Measurements from ENCODE around the gene CEP164. TPM values are rescaled to one million over a fixed set of nuclear protein-coding genes. Genes with fewer than 3 reads are reported as not detected.

Gene CEP164
- total RNA-seq, 6 experiments from 2014 or later: 29.0 to 35.6 (median 33.0) TPM

GRCh38 chr11:117366248-117366647 is 38.6 kb downstream of the CEP164 start:
- TF ChIP-seq, protein P1, sequence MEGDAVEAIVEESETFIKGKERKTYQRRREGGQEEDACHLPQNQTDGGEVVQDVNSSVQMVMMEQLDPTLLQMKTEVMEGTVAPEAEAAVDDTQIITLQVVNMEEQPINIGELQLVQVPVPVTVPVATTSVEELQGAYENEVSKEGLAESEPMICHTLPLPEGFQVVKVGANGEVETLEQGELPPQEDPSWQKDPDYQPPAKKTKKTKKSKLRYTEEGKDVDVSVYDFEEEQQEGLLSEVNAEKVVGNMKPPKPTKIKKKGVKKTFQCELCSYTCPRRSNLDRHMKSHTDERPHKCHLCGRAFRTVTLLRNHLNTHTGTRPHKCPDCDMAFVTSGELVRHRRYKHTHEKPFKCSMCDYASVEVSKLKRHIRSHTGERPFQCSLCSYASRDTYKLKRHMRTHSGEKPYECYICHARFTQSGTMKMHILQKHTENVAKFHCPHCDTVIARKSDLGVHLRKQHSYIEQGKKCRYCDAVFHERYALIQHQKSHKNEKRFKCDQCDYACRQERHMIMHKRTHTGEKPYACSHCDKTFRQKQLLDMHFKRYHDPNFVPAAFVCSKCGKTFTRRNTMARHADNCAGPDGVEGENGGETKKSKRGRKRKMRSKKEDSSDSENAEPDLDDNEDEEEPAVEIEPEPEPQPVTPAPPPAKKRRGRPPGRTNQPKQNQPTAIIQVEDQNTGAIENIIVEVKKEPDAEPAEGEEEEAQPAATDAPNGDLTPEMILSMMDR (IDR thresholded peaks at IDR 0.05): no peak
- H3K9me3 Mint-ChIP-seq: no peaks in the 10 kb centered on the region
- DNase-seq: no peak
- H3K27ac Mint-ChIP-seq: no peak overlapping the region
- H3K36me3 Mint-ChIP-seq (ENCODE audit: low read depth): peaks cover 26% of the 10 kb centered on the region
- no peak overlapping the region for H3K4me3 Mint-ChIP-seq
- H3K27me3 Mint-ChIP-seq (ENCODE audit: insufficient read depth): no peaks in the 10 kb centered on the region; the same call in 1 of the 2 replicates
- no peaks in the 10 kb centered on the region for H3K4me1 Mint-ChIP-seq (ENCODE audit: low read depth)

DNA sequence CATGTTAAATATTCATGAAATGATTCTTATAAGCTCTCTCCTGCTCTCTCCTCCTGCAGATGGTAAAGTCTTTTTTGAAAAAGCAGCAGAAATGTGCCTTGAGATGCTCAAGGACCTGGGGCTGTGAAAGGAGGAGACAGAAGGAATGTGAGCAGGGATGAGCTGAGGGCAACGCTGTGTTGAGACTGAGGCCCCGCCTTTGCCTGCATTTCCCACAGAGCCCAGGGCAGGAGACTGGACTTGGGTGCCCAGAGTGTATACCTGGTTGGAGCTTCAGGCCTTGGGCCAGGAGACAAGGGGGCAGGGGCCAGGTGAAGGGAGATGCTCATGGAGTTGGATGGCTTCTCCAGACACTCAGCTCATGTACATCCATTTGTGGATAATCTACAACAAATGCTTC is 39.2 kb downstream of the CEP164 start:
- Mint-ChIP-seq H3K4me3 (no peak overlapping the region), H3K27me3 (ENCODE audit: insufficient read depth) (no peaks in the 10 kb centered on the region; the same call in 1 of the 2 replicates), H3K9me3 (no peaks in the 10 kb centered on the region), H3K27ac (no peak overlapping the region), H3K36me3 (ENCODE audit: low read depth) (peaks cover 21% of the 10 kb centered on the region), H3K4me1 (ENCODE audit: low read depth) (no peaks in the 10 kb centered on the region)
- DNase-seq: no peak
- TF ChIP-seq, protein P1 (IDR thresholded peaks at IDR 0.05): no peak

GRCh38 chr11:117369534-117369933 is 41.9 kb downstream of the CEP164 start:
- peaks cover 21% of the 10 kb centered on the region for H3K36me3 Mint-ChIP-seq (ENCODE audit: low read depth)
- TF ChIP-seq, protein P1 (IDR thresholded peaks at IDR 0.05): no peak
- no peak for DNase-seq
- H3K9me3 Mint-ChIP-seq: no peaks in the 10 kb centered on the region
- H3K4me3 Mint-ChIP-seq: no peak overlapping the region
- H3K4me1 Mint-ChIP-seq (ENCODE audit: low read depth): no peaks in the 10 kb centered on the region
- no peaks in the 10 kb centered on the region; the same call in 1 of the 2 replicates for H3K27me3 Mint-ChIP-seq (ENCODE audit: insufficient read depth)
- H3K27ac Mint-ChIP-seq: no peak overlapping the region

GRCh38 chr11:117371453-117371852 is 43.8 kb downstream of the CEP164 start:
- no peak for DNase-seq
- H3K4me1 Mint-ChIP-seq (ENCODE audit: low read depth): no peaks in the 10 kb centered on the region
- H3K36me3 Mint-ChIP-seq (ENCODE audit: low read depth): peaks cover 27% of the 10 kb centered on the region
- H3K27me3 Mint-ChIP-seq (ENCODE audit: insufficient read depth): no peaks in the 10 kb centered on the region; the same call in 1 of the 2 replicates
- no peak overlapping the region for H3K27ac Mint-ChIP-seq
- no peaks in the 10 kb centered on the region for H3K9me3 Mint-ChIP-seq
- TF ChIP-seq, protein P1 (IDR thresholded peaks at IDR 0.05): no peak
- no peak overlapping the region for H3K4me3 Mint-ChIP-seq

GRCh38 chr11:117374316-117375055 is 46.8 kb downstream of the CEP164 start:
- Mint-ChIP-seq H3K27ac (no peak overlapping the region), H3K4me1 (ENCODE audit: low read depth) (no peaks in the 10 kb centered on the region), H3K4me3 (no peak overlapping the region), H3K36me3 (ENCODE audit: low read depth) (peaks cover 27% of the 10 kb centered on the region), H3K27me3 (ENCODE audit: insufficient read depth) (no peaks in the 10 kb centered on the region), H3K9me3 (no peaks in the 10 kb centered on the region)
- TF ChIP-seq, protein P1 (IDR thresholded peaks at IDR 0.05): no peak
- DNase-seq: no peak

Data from HFFc6 (cell line).